ENCODE measurements around the gene HDC. TPM values are rescaled to one million over a fixed set of nuclear protein-coding genes. Genes with fewer than 3 reads are reported as not detected.

HDC gene
- total RNA-seq, 6 donors from 2014 or later, result 0.30 to 6.3 (median 3.4) TPM

GRCh38 chr15:50251638-50252182 lies 13.8 kb downstream of the HDC start:
- Histone ChIP-seq H3K9me3 (no peaks in the 10 kb centered on the region), H3K27ac (no peak overlapping the region), H3K27me3 (no peaks in the 10 kb centered on the region), H3K4me3 (no peak overlapping the region), H3K4me1 (peaks cover 0 to 10% (median 0%) of the 10 kb centered on the region in 4 donors), H3K36me3 (no peaks in the 10 kb centered on the region)
- 93% methylated on average over 11 of the region's 11 CpGs for WGBS, 2 donors
- ATAC-seq (ENCODE audit: low FRiP score in 2 of 2) (no peak), DNase-seq (no peak)
- TF ChIP-seq POLR2AphosphoS5 (IDR thresholded peaks at IDR 0.05) (no peak), POLR2A (IDR thresholded peaks at IDR 0.05) (no peak), EP300 (IDR thresholded peaks at IDR 0.05) (no peak)
- TF ChIP-seq, protein P1, sequence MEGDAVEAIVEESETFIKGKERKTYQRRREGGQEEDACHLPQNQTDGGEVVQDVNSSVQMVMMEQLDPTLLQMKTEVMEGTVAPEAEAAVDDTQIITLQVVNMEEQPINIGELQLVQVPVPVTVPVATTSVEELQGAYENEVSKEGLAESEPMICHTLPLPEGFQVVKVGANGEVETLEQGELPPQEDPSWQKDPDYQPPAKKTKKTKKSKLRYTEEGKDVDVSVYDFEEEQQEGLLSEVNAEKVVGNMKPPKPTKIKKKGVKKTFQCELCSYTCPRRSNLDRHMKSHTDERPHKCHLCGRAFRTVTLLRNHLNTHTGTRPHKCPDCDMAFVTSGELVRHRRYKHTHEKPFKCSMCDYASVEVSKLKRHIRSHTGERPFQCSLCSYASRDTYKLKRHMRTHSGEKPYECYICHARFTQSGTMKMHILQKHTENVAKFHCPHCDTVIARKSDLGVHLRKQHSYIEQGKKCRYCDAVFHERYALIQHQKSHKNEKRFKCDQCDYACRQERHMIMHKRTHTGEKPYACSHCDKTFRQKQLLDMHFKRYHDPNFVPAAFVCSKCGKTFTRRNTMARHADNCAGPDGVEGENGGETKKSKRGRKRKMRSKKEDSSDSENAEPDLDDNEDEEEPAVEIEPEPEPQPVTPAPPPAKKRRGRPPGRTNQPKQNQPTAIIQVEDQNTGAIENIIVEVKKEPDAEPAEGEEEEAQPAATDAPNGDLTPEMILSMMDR (IDR thresholded peaks at IDR 0.05), result no peak

DNA sequence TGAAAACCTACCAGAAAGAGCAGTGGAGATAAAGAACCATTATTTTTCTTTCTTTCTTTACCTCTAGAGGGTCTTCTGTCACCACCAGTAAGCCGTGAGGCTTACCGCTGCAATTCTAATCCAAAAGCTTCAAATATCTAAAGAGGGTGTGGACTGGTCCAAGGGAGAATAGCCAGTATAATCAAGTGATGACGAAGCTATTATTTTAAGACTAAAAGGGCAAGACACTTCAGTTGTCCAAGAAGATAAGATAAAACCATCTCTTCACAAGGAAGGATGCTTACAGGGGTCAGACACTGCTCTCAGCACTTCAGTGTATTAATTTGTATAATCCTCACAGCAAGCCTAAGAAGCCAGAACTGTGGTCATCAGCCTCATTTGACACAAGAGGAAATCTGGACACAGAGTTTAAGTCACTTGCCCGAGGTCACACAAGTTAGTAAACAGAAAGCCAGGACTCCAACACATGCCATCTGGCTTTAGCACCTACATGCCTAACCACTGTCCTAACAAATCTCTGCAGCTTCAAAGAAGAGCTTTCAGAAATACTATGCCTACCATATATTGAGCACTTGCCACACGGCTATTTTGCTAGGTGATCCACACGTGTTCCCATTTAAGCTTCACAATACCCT lies 14.6 kb downstream of the HDC start:
- no peak for DNase-seq
- TF ChIP-seq POLR2AphosphoS5 (IDR thresholded peaks at IDR 0.05) (no peak), POLR2A (IDR thresholded peaks at IDR 0.05) (no peak), EP300 (IDR thresholded peaks at IDR 0.05) (no peak)
- TF ChIP-seq, protein P1 (IDR thresholded peaks at IDR 0.05), result no peak
- no peak overlapping the region for H3K27ac ChIP-seq
- no peak overlapping the region for H3K4me3 ChIP-seq
- WGBS, 2 donors, result 66 to 74% methylated on average over 6 of the region's 6 CpGs
- no peaks in the 10 kb centered on the region for H3K36me3 ChIP-seq
- no peak for ATAC-seq (ENCODE audit: low FRiP score in 2 of 2)
- no peaks in the 10 kb centered on the region for H3K27me3 ChIP-seq
- H3K4me1 ChIP-seq, result peaks cover 0 to 10% (median 0%) of the 10 kb centered on the region in 4 donors
- H3K9me3 ChIP-seq, result no peaks in the 10 kb centered on the region

DNA sequence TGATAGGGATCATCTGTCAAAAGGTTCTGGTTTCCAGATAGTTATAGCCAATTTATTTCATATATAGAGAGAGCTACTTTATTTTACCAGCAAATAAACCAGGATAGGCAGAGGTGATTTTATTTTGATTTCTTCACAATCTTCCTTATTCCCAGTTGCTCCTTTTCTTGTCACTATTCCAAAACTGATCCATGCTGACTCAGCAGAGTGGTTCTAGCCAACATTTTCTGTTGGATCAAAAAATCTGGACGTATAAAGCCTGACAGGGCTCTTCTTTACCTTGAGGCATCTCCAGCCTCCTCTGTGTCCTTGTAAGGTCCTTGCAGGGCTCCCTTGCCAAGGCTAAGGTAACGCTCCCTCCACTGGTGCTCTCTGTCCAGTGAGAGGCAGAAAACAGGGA lies 15.8 kb downstream of the HDC start:
- DNase-seq (no peak), ATAC-seq (ENCODE audit: low FRiP score in 2 of 2) (no peak)
- no peaks in the 10 kb centered on the region for H3K27me3 ChIP-seq
- no peaks in the 10 kb centered on the region for H3K36me3 ChIP-seq
- H3K9me3 ChIP-seq, result no peaks in the 10 kb centered on the region
- H3K27ac ChIP-seq, result no peak overlapping the region
- TF ChIP-seq, protein P1 (IDR thresholded peaks at IDR 0.05), result no peak
- TF ChIP-seq EP300 (IDR thresholded peaks at IDR 0.05), result no peak
- TF ChIP-seq POLR2AphosphoS5 (IDR thresholded peaks at IDR 0.05), result no peak
- TF ChIP-seq POLR2A (IDR thresholded peaks at IDR 0.05), result no peak
- 55 to 91% methylated on average over 1 to 2 of the region's 2 CpGs for WGBS, 2 donors
- no peak overlapping the region for H3K4me3 ChIP-seq
- peaks cover 0 to 10% (median 0%) of the 10 kb centered on the region in 4 donors for H3K4me1 ChIP-seq

DNA sequence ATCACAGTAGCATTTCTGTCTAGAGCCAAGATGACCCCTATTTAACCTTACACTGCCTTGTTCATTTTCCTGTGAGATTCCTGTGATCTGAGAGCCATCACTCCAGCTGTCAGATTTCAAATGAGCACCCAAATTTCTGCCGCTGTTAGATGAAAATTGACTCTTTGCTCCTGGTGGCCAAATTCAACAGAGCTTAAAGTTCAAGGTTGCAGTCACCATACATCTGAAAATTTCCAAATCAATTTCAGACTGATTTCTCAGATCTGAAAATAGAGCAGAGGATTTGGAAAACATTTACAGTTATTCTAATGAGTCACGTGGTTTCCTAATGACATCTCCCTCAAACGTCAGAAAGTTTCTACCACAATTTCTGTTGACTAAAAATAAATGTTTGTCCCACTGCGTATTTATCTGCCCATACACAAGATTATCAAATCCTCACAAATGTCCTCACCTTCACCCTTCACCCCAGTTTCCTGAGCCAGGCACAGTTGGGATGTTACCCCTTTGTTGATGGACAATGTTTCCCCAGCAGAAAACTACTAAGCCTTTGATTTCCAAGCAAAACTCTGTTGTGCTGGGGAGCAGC lies 16.4 kb downstream of the HDC start:
- H3K27me3 ChIP-seq, result no peaks in the 10 kb centered on the region
- DNase-seq, result no peak
- WGBS, 2 donors, result 50 to 59% methylated on average over 4 of the region's 4 CpGs
- H3K4me1 ChIP-seq, result peaks cover 0 to 10% (median 0%) of the 10 kb centered on the region in 4 donors
- no peaks in the 10 kb centered on the region for H3K36me3 ChIP-seq
- no peak overlapping the region for H3K4me3 ChIP-seq
- no peaks in the 10 kb centered on the region for H3K9me3 ChIP-seq
- no peak overlapping the region for H3K27ac ChIP-seq
- TF ChIP-seq, protein P1 (IDR thresholded peaks at IDR 0.05), result no peak
- no peak for TF ChIP-seq POLR2AphosphoS5 (IDR thresholded peaks at IDR 0.05)
- no peak for TF ChIP-seq EP300 (IDR thresholded peaks at IDR 0.05)
- no peak for TF ChIP-seq POLR2A (IDR thresholded peaks at IDR 0.05)
- no peak for ATAC-seq (ENCODE audit: low FRiP score in 2 of 2)

Measured in upper lobe of left lung (tissue), 6 donors.